ENCODE results near the gene MANSC4. TPM values are rescaled to one million over a fixed set of nuclear protein-coding genes. Genes with fewer than 3 reads are reported as not detected.
A peak's percentile ranks its signal among the peaks of the same experiment; 100 is the strongest.

MANSC4 gene
- total RNA-seq, 4 donors from 2014 or later, result not detected

DNA sequence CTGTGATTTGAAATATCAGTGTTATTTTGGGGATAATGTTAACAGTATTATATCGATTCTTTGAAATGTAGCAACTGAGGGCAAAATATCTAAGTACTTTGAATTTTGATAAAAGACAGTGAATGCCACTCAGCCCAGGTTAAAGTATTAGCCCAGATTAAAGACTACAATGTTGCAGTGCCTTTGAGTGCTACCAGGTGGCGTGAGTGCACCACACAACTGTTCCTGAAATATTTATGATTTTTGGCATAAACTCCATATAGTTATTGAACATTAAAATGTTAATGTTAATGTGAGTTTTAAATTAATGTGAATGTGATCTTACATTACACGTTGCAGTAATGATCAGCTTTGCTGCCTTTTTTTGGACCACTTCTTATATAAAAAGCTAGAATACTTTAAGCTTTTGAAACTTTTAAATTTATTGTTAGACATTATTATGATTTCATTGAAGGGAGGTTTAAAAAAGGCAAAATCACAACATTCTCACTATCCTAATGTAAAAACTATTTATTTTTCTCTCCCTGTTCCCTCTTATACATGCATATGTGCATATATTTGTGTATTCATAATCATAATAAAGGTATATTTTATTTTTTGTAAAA, 46.9 kb downstream of the MANSC4 start:
- TF ChIP-seq POLR2AphosphoS5 (IDR thresholded peaks at IDR 0.05), result no peak
- TF ChIP-seq, protein P1, sequence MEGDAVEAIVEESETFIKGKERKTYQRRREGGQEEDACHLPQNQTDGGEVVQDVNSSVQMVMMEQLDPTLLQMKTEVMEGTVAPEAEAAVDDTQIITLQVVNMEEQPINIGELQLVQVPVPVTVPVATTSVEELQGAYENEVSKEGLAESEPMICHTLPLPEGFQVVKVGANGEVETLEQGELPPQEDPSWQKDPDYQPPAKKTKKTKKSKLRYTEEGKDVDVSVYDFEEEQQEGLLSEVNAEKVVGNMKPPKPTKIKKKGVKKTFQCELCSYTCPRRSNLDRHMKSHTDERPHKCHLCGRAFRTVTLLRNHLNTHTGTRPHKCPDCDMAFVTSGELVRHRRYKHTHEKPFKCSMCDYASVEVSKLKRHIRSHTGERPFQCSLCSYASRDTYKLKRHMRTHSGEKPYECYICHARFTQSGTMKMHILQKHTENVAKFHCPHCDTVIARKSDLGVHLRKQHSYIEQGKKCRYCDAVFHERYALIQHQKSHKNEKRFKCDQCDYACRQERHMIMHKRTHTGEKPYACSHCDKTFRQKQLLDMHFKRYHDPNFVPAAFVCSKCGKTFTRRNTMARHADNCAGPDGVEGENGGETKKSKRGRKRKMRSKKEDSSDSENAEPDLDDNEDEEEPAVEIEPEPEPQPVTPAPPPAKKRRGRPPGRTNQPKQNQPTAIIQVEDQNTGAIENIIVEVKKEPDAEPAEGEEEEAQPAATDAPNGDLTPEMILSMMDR (IDR thresholded peaks at IDR 0.05), result peak; percentile 60 to 90 (median 78)
- ATAC-seq, result no peak
- H3K4me3 ChIP-seq, result no peak overlapping the region
- H3K36me3 ChIP-seq, result peaks cover 0 to 75% of the 10 kb centered on the region in 2 donors
- no peaks in the 10 kb centered on the region for H3K9me3 ChIP-seq
- H3K4me1 ChIP-seq, result no peaks in the 10 kb centered on the region
- H3K27me3 ChIP-seq, result no peaks in the 10 kb centered on the region
- 34 to 43% methylated on average over 3 of the region's 3 CpGs for WGBS, 2 donors (ENCODE audit: low coverage in 1 of 2)
- H3K27ac ChIP-seq, result no peak overlapping the region

DNA sequence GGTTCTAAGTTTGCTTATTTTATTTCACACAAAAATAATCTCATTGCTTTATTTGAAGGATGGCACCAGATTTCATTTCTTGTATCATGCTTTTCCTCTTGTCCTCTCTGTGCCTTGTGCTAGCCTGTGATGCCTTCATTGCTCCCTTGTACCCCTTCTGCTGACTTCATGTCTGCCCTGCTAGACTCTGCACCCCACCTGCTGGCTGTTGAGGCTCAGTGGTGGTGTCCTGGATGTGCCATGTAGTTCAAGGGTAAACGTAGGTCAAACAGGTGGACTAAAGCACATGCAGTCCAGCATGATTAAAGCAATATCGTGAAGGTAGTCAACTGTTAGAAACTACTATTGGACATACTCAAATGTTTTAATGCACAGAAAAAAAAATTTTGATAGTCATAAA, 47.8 kb downstream of the MANSC4 start:
- 42 to 74% methylated on average over 2 of the region's 2 CpGs for WGBS, 2 donors (ENCODE audit: low coverage in 1 of 2)
- Histone ChIP-seq H3K36me3 (peaks cover 0 to 69% of the 10 kb centered on the region in 2 donors), H3K27ac (no peak overlapping the region), H3K4me1 (no peaks in the 10 kb centered on the region), H3K4me3 (no peak overlapping the region), H3K9me3 (no peaks in the 10 kb centered on the region), H3K27me3 (no peaks in the 10 kb centered on the region)
- no peak for ATAC-seq
- TF ChIP-seq EP300 (IDR thresholded peaks at IDR 0.05), result no peak
- no peak for TF ChIP-seq POLR2A (IDR thresholded peaks at IDR 0.05)
- no peak for TF ChIP-seq POLR2AphosphoS5 (IDR thresholded peaks at IDR 0.05)
- TF ChIP-seq, protein P1 (IDR thresholded peaks at IDR 0.05), result peak in 1 of 4 experiments; percentile 11

DNA sequence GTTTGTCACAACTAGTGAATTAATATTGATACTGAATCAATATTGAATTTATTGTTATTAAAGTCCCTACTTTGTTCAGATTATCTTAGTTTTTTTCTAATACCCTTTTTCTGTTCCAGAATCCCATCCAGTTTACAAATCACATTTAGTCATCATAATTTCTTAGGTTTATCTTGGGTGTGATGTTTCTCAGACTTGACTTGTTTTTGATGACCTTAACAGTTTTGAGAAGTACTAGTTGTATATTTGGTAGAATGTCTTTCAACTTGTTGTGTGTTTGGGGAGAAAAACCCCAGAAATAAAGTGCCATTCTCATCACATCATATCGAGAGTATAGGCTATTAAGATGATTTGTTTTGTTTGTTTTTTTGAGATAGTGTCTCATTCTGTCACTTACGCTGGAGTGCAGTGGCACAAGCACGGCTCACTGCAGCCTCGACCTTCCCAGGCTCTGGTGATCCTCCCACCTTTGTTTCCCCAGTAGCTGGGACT, 49.9 kb downstream of the MANSC4 start:
- Histone ChIP-seq H3K36me3 (peaks cover 0 to 69% of the 10 kb centered on the region in 2 donors), H3K9me3 (no peaks in the 10 kb centered on the region), H3K27me3 (no peaks in the 10 kb centered on the region), H3K27ac (no peak overlapping the region), H3K4me1 (no peaks in the 10 kb centered on the region), H3K4me3 (no peak overlapping the region)
- no peak for TF ChIP-seq POLR2AphosphoS5 (IDR thresholded peaks at IDR 0.05)
- TF ChIP-seq, protein P1 (IDR thresholded peaks at IDR 0.05), result no peak
- TF ChIP-seq POLR2A (IDR thresholded peaks at IDR 0.05), result no peak
- TF ChIP-seq EP300 (IDR thresholded peaks at IDR 0.05), result no peak
- no peak for ATAC-seq
- 82 to 87% methylated on average over 4 of the region's 4 CpGs for WGBS, 2 donors (ENCODE audit: low coverage in 1 of 2)

DNA sequence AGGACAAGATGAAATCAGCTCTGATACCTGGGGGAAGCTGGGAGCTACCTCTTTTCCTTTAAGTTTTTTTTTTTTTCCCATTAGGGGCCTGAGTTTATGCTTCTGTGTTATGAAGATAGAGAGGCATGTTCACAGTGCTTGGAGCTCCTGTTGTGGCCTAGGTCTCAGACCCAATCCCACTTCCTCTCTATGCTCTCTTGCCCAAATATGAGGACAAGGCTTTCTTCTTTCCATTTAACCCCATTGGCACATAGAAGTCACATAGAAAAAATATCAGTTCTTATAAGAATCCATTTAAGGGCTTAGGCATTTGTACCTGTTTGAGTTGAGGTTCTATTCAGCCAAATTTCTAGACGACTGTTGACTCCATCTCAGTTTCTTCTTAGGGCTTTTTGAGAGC, 56.8 kb downstream of the MANSC4 start:
- no peak for ATAC-seq
- Histone ChIP-seq H3K36me3 (peaks cover 4 to 87% of the 10 kb centered on the region in 2 donors), H3K4me3 (no peak overlapping the region), H3K9me3 (no peaks in the 10 kb centered on the region), H3K27me3 (no peaks in the 10 kb centered on the region), H3K27ac (no peak overlapping the region), H3K4me1 (no peaks in the 10 kb centered on the region)
- WGBS, 2 donors (ENCODE audit: low coverage in 1 of 2), result 60 to 69% methylated on average over 1 of the region's 1 CpG
- TF ChIP-seq EP300 (IDR thresholded peaks at IDR 0.05) (no peak), POLR2A (IDR thresholded peaks at IDR 0.05) (no peak), POLR2AphosphoS5 (IDR thresholded peaks at IDR 0.05) (no peak)
- TF ChIP-seq, protein P1 (IDR thresholded peaks at IDR 0.05), result no peak

Small RNAs within 50 kb of the gene (small RNA-seq; reads per million reads assigned to genes)
- gene RF00019 (0 reads per million in 4 donors), gene RF02271 (0 reads per million in 4 donors)

Other genes with a start within 250 kb of the MANSC4 start
- gene REP15, start 83.8 kb downstream of the MANSC4 start, total RNA-seq, result 1 to 10 TPM in 3 of 4 donors, under 1 TPM in 1; 0.40 to 2.5 (median 1.3) TPM
- gene MRPS35, start 69.4 kb downstream of the MANSC4 start, total RNA-seq, result 10 to 100 TPM; 36.6 to 52.3 (median 48.8) TPM
- gene KLHL42, start within 50 bp of the MANSC4 start, total RNA-seq, result 100 to 1,000 TPM in 2 of 4 donors, 10 to 100 TPM in 2; 63.9 to 121 (median 89.3) TPM
- gene PTHLH, start 192.5 kb upstream of the MANSC4 start, total RNA-seq, result 1 to 10 TPM in 3 of 4 donors, under 1 TPM in 1; 0.47 to 3.3 (median 1.9) TPM